Right forelimb (tissue), 1 donor: ENCODE measurements around the gene FAM222A.

Source experiments
- DNase-seq: peaks from one replicate; pipeline ENCODE4 v3.0.0-alpha.2; 2018

The FAM222A gene

DNA sequence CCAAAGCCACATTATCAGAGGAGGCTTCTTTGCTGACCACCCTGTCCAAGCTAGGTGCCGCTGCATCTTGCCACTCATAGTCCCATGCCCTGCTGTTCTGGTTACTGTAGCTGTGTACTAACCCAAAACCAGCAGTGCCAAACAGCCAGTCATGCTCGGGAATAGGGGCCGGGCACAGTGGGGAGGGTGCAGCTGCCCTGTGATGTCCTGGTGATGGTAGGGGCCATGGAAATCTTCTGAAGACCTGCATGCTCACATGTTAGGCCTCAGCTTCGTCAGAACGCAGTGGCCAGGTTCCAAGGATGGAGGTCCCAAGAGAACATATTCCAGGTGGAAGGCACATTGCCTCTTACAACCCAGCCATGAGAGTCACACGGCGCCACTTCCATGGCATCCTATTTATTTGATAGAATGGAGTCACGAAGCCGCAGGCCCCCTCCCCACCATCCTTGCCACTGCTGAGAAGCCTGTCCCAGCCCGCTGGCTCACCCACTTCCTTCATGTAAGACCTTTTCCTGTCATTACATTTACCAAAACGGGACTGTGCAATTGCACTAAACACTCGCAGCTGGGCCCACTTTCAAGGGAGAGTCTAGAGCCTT lies 48.5 kb downstream of the FAM222A start:
- peak; percentile 29 for DNase-seq

GRCh38 chr12:109762673-109763191 lies 49.1 kb downstream of the FAM222A start:
- DNase-seq: peak; percentile 13

DNA sequence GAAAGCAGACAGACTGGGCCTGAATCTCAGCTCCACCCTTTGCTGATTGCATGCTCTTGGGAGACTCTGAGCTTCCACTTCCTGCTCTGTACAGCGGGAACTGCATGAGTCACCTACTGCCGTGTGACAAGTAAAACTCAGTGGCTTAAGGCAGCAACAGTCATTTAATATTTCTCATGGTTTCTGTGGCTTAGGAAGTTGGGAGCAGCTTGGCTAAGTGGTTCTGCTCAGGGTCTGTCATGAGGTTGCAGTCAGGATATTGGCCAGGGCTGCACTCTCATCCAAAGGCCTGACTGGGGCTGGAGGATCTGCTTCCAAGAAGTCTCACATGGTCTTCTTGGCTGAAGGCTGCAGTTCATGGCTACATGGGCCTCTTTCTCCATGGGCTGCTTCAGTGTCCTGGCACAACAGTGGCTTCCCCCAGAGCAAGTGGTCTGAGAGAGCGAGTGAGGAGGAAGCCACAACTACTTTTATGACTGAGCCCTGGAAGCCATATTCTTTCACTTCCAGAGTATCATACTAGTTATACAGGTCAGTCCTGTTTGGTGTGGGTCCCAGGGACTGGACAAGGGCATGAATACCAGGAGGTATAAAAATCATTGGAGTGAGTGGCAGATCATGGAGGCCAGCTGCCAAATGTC lies 49.7 kb downstream of the FAM222A start:
- DNase-seq: peak; percentile 19

DNA sequence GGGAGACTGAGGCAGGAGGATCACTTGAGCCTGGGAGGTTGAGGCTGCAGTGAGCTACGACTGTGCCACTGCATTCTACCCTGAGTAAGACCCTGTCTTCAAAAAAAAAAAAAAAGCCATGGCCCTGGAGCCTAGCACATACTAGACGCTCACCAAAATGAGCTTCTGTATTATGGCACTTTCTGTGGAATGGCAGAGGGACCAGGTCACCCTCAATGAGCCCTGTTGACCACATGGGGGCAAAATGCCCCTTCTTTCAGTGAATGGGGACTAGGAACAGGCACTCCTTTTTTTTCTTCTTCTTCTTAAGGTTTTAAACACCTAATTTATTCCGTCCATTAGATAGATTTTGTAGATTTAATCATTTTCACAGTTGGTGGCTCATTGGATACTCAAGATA lies 50.5 kb downstream of the FAM222A start:
- DNase-seq: peak; percentile 15

DNA sequence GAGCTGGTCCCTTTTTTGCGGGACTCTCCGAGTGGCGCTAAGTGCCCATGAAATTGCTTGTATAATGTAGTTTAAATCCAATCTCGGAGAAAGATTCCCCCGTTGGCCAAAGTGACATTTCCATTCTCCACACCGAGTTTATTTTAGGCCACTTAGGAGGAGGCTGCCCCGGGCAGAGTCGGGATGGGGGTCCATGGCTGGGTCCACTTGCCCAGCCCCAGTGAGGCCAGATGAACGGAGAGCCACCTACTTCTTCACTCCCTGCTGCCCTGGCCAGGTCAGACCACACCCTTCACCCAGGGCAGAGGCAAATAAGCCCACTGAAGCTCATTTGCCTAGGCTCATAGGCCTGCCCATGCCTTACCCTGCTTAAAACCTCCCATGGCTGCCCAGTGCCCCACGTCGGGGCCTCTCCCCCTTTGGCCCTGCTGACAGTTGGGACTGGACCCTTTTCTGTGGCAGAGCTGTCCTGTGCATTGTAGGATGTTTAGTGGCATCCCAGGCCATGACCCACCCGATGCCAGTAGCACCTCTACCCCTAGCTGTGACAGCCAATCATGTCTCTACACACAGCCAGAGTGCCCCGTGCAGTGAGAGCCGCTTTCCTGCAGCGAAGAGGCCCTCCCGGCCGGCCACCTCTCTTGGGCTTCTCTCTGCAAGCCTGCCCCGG lies 51.3 kb downstream of the FAM222A start:
- peak; percentile 25 for DNase-seq

DNA sequence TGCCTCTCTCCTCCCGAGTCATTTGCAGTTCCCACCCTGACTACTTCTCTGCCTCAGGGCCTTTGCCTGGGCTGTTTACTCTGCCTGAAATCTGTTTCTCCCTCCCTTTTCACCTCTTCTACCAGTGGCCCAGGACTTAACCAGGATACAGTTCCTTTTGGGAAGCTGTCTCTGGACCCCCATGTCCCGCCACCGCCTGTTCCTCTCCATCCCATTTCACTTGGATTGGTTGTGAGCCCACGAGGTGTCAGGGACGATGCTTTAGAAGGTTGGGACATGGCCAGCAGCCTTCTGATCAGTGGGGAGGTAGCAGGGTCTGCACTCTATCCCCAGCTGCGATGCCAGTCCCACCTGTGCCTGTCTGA lies 51.8 kb downstream of the FAM222A start:
- DNase-seq: peak; percentile 9

DNA sequence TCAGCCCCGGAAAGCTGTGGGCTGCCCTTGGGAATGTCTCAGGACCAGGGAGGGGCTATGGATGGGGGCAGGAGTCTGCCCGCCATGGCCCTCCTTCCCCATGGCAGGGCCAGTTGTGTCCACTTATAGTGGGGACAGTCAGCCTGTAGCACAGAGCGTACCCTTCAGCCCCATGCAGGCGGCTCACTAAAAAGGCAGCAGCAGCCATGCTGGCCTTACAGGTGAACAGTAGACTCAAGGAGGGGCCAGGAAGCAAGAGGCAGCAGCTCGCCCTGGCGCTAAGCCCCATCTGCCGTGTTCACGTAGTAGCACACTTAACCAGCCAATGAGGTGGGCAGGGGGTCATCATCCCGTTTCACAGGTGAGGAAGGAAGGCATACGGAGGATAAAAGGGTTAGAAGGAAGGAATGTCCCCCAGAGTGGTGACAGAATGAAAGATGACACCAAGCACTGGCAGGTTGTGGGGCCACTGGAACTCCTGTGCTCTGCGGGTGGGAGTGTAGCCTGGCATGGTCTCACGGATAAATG lies 52.7 kb downstream of the FAM222A start:
- DNase-seq: peak; percentile 22

GRCh38 chr12:109767456-109767855 lies 53.8 kb downstream of the FAM222A start:
- peak; percentile 20 for DNase-seq

DNA sequence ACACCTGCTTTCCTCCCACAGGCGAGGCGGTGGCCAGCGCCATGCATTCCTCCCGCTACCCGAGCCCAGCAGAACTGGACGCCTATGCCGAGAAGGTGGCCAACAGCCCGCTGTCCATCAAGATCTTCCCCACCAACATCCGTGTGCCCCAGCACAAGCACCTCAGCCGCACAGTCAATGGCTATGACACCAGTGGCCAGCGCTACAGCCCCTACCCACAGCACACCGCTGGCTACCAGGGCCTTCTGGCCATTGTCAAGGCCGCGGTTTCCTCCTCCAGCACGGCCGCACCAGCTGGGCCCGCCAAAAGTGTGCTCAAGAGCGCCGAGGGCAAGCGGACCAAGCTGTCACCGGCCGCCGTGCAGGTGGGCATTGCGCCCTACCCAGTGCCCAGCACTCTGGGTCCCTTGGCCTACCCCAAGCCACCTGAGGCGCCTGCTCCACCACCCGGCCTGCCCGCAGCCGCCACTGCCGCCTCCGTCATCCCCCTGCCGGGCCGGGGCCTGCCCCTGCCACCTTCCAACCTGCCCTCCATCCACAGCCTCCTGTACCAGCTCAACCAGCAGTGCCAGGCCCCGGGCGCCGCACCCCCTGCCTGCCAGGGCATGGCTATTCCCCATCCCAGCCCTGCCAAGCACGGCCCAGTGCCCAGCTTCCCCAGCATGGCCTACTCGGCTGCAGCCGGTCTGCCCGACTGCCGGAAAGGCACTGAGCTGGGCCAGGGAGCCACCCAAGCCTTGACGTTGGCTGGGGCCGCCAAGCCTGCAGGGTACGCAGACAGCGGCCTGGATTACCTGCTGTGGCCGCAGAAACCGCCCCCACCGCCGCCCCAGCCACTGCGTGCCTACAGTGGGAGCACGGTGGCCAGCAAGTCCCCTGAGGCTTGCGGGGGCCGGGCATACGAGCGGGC lies 54.6 kb downstream of the FAM222A start:
- DNase-seq: peak; percentile 16

- peak; percentile 38 for DNase-seq
Observed at GRCh38 chr12:109768901-109769670, 55.5 kb downstream of the FAM222A start.

DNA sequence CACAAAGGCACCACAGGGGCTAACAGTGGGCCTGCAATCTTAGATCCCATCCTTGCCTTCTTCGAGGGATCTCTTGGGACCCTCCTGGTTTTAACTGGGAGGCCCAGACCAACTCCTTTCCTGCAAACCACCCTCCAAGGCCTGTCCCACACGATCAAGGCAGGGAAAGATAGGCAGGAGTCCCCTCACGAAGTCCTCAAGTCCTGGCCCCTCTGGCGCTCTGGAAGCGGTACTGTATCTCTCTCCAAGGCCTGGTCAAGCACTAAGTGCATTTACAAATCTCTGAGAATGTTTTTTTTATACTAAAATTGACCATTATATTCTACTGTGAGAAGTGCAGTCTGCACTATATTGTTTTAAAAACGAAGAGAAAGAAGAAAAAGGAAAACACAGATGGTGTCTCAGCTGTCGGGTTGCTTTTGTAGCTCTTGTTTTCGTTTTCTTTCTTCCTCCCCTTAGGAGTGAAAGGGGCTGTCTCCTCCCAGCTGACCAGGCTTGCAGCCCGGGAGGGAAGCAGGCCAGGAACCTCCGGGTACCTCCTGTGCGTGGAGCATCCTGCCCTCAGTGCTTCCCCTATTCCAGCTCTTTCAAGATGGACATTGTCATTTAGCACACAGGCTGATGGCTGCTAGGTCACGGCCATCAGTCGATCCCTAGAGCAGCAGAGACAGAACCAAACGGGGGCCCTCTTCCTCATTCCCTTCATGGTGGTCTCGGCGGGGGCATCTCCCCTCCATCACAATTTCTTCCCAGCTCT lies 56.7 kb downstream of the FAM222A start:
- DNase-seq: peak; percentile 32

DNA sequence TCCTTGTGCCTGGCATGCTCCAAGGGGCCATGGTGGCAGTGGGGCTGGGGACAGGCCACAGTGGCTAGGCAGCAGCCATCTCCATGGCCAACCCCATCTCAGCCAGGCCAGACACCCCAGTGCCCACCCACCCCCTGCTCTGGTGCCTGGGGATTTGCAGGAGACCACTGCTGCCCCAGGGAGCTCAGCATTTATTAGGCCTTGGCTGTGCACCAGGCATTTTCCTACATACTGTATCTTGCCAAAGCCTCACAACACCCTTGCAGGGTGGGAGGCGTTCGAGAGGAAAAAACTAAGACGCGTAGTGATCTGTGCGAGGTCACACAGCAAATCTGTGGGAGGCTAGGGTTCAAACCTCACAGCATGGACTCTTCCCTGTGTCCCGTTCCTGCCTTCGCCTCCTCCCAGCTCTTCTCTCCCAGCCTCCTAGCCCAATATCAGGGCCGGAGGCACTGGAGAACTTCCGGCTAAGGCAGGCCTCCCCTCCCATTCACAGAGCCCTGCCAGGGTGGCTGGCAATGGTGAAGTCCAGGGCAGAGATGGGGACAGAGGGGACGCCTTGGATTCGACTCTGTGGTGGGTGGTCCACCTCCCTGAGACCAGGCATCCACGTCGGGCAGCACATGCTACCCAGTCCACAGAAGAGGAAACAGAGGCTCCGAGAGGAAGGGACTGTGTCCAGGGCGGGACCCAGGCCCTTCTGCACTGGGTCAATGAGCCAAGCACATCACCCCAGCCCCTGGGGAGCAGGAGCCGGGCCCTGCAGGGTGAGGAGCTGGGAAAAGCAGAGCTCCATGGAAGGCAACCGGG lies 57.4 kb downstream of the FAM222A start:
- DNase-seq: peak; percentile 32

GRCh38 chr12:109771746-109772621 lies 58.4 kb downstream of the FAM222A start:
- peak; percentile 26 for DNase-seq

- DNase-seq: peak; percentile 26
Observed at GRCh38 chr12:109772622-109773321, 59.1 kb downstream of the FAM222A start.

- peak; percentile 41 for DNase-seq
Observed at GRCh38 chr12:109773384-109774011, 59.9 kb downstream of the FAM222A start.

- DNase-seq: peak; percentile 84
Observed at GRCh38 chr12:109775172-109775881, 61.7 kb downstream of the FAM222A start.

DNA sequence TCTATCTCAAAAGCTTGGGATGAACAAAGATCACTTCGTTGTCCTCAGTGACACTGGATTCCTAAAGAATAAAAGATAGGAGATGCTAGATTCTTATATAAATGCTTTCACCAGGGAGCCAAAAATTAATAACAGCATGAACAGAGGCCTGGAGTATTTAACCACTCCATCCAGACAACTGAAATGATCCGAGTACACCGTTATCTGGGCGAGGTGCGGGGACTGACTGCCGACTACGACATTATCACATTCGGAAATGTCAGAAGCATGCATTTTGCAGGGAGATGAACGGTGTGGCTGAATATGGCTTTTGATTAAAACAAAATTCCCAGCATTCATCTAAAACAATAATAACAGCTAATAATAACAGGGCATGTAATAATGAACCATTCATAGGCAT lies 63.0 kb downstream of the FAM222A start:
- DNase-seq: no peak
